HPDE6-E6E7 (cell line): ENCODE measurements around the gene PAPSS1.

Source experiments
- DNase-seq: peaks from one replicate; pipeline ENCODE4 v3.0.0; 2011; ENCODE audit warnings: missing footprints; ENCODE audit errors: extremely low spot score

Gene PAPSS1

GRCh38 chr4:107629318-107629717, 90.7 kb downstream of the PAPSS1 start:
- DNase-seq = no peak

DNA sequence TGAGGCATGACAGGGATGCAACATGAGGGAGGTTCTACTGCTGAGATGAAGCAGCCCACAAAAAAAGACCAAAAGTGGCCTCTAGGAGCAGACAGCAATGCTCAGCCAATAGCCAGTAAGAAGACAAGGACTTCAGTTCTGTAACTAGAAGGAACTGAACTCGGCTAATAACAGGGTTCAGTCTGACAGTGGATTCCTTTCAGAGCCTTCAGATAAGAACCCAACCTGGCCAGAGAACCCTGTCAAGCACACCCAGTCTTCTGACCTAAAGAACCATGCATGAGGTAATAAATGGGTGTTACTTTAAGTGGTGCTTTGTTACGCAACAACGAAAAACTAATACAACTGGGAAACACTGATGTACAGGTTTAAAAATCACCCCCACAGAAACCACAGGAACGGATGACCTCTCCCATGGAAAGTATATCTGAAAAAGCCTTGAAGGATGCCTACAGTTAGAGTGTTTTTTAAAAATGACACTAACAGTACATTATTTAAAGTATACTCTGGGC, 94.6 kb downstream of the PAPSS1 start:
- DNase-seq = no peak

DNA sequence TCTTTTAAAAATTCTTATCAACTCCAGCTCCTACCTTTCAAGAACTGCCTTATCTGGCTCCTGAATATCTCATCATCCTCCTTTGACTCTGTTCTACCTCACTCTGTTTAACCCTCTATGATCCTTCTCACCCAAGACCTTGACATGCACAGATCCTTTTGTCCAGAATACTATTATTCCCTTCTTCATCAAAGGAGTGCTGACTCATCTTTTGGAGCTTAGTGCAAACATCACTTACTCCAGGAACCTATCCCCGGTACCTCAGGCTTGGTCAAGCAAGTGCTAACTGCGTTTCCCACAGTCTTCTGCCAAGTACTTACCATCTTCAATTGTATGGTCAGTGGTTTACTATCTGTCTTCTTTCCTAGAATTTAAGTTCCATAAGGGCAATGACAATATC, 96.0 kb downstream of the PAPSS1 start:
- DNase-seq = no peak

- DNase-seq = no peak
These were observed 98.0 kb downstream of the PAPSS1 start for GRCh38 chr4:107622006-107622405.

GRCh38 chr4:107619731-107620130, 100.3 kb downstream of the PAPSS1 start:
- no peak for DNase-seq

DNA sequence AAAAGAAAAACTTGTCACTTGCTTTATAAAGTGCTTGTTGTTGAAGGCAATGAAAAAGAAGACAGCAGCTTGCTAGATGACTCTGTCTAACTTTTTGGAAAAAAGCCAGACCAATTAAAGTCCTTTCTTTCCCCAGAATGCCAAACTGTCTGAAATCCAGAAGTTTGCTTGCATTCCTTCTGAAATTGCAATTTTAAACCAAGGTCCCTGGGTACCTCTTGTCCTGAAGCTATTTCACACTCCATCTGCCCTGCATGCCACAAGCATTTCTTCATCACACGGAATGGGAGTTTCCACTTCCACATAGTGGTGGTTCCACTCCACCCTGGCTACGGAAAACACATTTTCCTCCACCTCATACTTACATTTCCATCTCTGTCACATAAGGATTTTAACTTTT, 101.0 kb downstream of the PAPSS1 start:
- no peak for DNase-seq

- no peak for DNase-seq
These were observed 101.4 kb downstream of the PAPSS1 start for GRCh38 chr4:107618656-107619055.

DNA sequence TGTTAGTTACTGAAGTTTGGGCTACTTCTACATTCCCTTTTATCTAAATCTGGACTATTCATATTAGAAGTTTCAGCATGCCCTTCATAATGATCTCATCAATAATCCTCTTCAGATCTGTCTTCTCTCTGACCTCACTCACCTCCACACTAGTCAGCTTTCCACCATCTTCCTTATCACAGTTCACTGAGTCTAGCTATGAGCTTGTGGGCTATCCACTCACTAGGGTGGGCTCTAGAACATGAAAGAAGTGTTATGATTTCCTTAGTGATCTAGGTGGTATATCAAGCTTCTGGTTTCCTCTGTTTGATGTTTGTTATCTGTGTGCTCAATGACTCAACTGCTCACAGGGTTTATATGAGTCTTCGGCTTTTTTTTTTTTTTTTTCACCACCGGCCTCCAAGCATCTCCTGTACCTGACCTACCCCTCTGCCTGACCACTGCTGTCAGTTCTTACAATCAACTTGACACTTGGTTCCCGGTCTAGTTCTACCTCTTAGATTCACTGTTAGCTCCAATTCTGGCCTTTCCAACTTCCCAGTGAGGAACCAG, 103.1 kb downstream of the PAPSS1 start:
- DNase-seq = no peak

- DNase-seq = no peak
These were observed 104.2 kb downstream of the PAPSS1 start for GRCh38 chr4:107615809-107616208.

- no peak for DNase-seq
These were observed 116.6 kb downstream of the PAPSS1 start for GRCh38 chr4:107603430-107603829.

GRCh38 chr4:107600983-107601382, 119.1 kb downstream of the PAPSS1 start:
- no peak for DNase-seq

- DNase-seq = no peak
These were observed 119.6 kb downstream of the PAPSS1 start for GRCh38 chr4:107600436-107600835.

DNA sequence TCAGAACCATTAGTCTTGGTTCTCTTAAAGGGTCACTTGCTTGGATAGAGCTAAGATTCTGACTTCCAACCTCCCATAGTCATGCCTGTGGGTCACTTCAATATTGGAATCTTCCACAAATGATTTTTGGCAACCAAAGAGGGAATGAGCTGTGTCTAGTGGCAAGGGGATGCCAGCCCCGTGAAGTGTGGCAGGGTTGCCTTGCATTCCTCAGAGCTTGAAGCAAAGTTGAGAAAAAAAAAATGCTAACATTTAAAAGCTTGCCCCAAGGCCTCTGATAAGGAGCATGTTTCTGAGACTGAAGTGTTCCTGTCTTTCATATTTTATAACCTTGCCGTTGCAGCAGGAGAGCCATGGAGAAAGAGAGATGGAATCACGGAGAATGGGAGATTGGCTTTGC, 120.2 kb downstream of the PAPSS1 start:
- no peak for DNase-seq

GRCh38 chr4:107593230-107593629, 126.8 kb downstream of the PAPSS1 start:
- no peak for DNase-seq

DNA sequence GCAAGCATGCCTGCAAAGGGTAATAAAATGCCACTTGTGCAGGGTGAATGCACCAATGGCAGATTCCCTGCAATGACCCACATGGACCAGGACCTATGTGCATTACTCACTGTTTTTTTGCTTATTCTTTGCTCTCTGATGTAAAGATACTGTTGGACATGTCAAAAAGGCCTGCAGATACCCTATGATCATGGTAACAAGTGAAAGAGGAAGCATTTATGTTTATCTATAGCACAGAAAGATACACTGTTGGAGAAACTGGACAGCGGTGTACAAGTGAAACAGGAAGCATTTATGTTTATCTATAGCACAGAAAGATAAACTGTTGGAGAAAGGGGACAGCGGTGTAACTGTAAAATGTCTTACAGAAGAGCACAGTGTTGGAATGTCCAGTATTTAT, 127.5 kb downstream of the PAPSS1 start:
- no peak for DNase-seq

- DNase-seq = no peak
These were observed 130.8 kb downstream of the PAPSS1 start for GRCh38 chr4:107589269-107589668.

DNA sequence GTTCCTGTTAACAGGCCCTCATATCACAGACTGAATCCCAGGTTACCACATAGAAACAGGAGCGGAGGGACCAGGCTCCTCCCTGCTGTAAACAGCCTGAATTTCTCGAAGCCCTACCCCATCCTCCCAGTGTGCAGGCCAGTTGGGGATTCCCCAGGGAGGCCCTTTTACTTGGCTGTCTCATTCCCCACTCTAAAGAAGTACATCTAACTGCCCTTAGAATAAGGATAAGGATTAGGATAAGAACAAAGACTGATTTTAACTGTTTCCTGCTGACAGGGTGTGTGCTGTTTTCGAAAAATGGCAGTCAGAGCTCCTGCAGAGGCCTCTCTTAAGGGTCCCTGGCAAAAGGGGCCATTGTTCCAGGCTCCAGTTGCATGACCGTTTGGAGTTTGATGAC, 133.7 kb downstream of the PAPSS1 start:
- no peak for DNase-seq

- DNase-seq = no peak
These were observed 140.9 kb downstream of the PAPSS1 start for GRCh38 chr4:107579099-107579498.

- DNase-seq = no peak
These were observed 141.7 kb downstream of the PAPSS1 start for GRCh38 chr4:107578321-107578720.

DNA sequence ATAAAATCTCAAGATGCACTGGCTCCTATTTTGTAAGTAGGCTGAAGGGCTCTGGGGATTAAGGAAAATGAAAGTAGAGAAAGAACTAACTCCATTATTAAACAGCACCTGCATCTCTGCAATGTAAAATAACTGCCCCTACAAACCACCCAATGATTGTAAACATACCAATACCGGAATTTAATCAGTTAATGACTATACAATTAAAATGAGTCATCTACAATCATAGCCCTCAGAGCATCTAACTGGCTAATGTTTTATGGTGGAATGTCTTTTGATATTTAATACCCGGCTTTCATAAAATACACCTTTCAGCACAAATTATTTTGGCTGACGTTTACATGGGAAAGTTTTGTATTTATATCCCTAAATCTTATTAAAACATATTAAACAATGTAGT, 142.3 kb downstream of the PAPSS1 start:
- DNase-seq = no peak

GRCh38 chr4:107575243-107575642, 144.8 kb downstream of the PAPSS1 start:
- no peak for DNase-seq

- DNase-seq = no peak
These were observed 147.8 kb downstream of the PAPSS1 start for GRCh38 chr4:107572281-107572680.

GRCh38 chr4:107570952-107571351, 149.1 kb downstream of the PAPSS1 start:
- no peak for DNase-seq

DNA sequence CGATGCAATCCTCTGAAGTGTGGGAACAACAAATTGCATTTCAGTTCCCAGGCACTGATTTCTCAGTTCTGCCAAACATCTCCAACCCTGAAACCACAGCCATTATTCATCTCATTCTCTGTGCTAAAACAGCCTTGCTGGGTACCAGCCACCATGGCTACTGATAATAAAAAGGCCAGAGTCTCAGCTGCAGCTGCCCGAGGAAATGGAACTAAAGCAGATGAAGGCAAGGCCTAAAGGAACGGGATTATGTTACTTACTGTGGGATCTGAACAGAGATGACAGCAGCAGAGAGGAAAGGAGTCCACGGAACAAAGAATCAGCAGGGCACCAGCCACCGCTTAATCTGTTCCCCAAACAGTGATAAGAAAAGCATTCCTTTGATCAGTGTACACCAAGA, 155.7 kb downstream of the PAPSS1 start:
- DNase-seq = no peak
